H9 (cell line): ENCODE results near the gene C6orf120. TPM values are rescaled to one million over a fixed set of nuclear protein-coding genes. Genes with fewer than 3 reads are reported as not detected.

Experiments
- DNase-seq: peaks from one replicate; pipeline ENCODE4 v3.0.0-alpha.2; 2017
- H2AFZ ChIP-seq: one replicate; pipeline ENCODE4 v1.6.1; 2013; ENCODE audit warnings: mild to moderate bottlenecking, low read length, control low read depth, moderate library complexity
- H2AK5ac ChIP-seq: 2 replicates; pipeline ENCODE4 v1.6.1; 2013; ENCODE audit warnings: low read length, control low read depth, mixed read lengths; ENCODE audit not compliant: insufficient read length
- H2BK120ac ChIP-seq: one replicate; pipeline ENCODE4 v1.6.1; 2013; ENCODE audit warnings: low read depth, mild to moderate bottlenecking, low read length, control low read depth, inconsistent platforms; ENCODE audit not compliant: poor library complexity, severe bottlenecking
- H2BK12ac ChIP-seq: 2 replicates; pipeline ENCODE4 v1.6.1; 2013; ENCODE audit warnings: low read length, control low read depth, mixed read lengths, low read depth; ENCODE audit not compliant: insufficient read length
- H2BK15ac ChIP-seq: 2 replicates; pipeline ENCODE4 v1.6.1; 2013; ENCODE audit warnings: low read depth, low read length, control low read depth
- H2BK20ac ChIP-seq: one replicate; pipeline ENCODE4 v1.6.1; 2013; ENCODE audit warnings: low read depth, mild to moderate bottlenecking, low read length, control low read depth, inconsistent platforms; ENCODE audit not compliant: poor library complexity, severe bottlenecking
- H2BK5ac ChIP-seq: 2 replicates; pipeline ENCODE4 v1.6.1; 2013; ENCODE audit warnings: low read length, control low read depth, mixed read lengths; ENCODE audit not compliant: insufficient read length
- H3K14ac ChIP-seq: 2 replicates; pipeline ENCODE4 v1.6.1; 2013; ENCODE audit warnings: low read length, control low read depth; ENCODE audit not compliant: insufficient read depth
- H3K18ac ChIP-seq: 2 replicates; pipeline ENCODE4 v1.6.1; 2013; ENCODE audit warnings: low read depth, mild to moderate bottlenecking, mixed read lengths, low read length, control low read depth; ENCODE audit not compliant: insufficient read length
- H3K23ac ChIP-seq: 2 replicates; pipeline ENCODE4 v1.6.1; 2013; ENCODE audit warnings: low read length, control low read depth, mixed read lengths, low read depth; ENCODE audit not compliant: insufficient read length
- H3K23me2 ChIP-seq: 2 replicates; pipeline ENCODE4 v1.6.1; 2013; ENCODE audit warnings: low read depth, mild to moderate bottlenecking, mixed read lengths, low read length, control low read depth; ENCODE audit not compliant: insufficient read length, poor library complexity, severe bottlenecking
- H3K27ac ChIP-seq: 2 replicates; pipeline ENCODE4 v1.5.1; 2013; ENCODE audit warnings: low read length, control low read depth, mixed read lengths, low read depth; ENCODE audit not compliant: insufficient read length
- H3K27me3 ChIP-seq: 2 replicates; pipeline ENCODE4 v1.6.1; 2013; ENCODE audit warnings: low read length, control low read depth, inconsistent platforms; ENCODE audit not compliant: insufficient read depth
- H3K4ac ChIP-seq: 2 replicates; pipeline ENCODE4 v1.6.1; 2013; ENCODE audit warnings: low read depth, mild to moderate bottlenecking, control low read depth, inconsistent platforms, low read length, moderate library complexity
- H3K4me1 ChIP-seq: 2 replicates; pipeline ENCODE4 v1.6.1; 2013; ENCODE audit warnings: low read length, control low read depth, inconsistent platforms; ENCODE audit not compliant: insufficient read depth
- H3K4me2 ChIP-seq: 2 replicates; pipeline ENCODE4 v1.6.1; 2013; ENCODE audit warnings: low read length, control low read depth, mixed read lengths; ENCODE audit not compliant: insufficient read length, insufficient read depth
- H3K56ac ChIP-seq: 2 replicates; pipeline ENCODE4 v1.6.1; 2013; ENCODE audit warnings: low read depth, mild to moderate bottlenecking, mixed read lengths, low read length, control low read depth; ENCODE audit not compliant: insufficient read length
- H3K79me1 ChIP-seq: 2 replicates; pipeline ENCODE4 v1.6.1; 2013; ENCODE audit warnings: low read depth, mild to moderate bottlenecking, moderate library complexity, low read length, control low read depth, inconsistent platforms; ENCODE audit not compliant: insufficient read depth, poor library complexity, severe bottlenecking
- H3K79me2 ChIP-seq: 2 replicates; pipeline ENCODE4 v1.6.1; 2013; ENCODE audit warnings: low read length, control low read depth, inconsistent platforms; ENCODE audit not compliant: insufficient read depth
- H3K9ac ChIP-seq: 2 replicates; pipeline ENCODE4 v1.6.1; 2013; ENCODE audit warnings: low read length, control low read depth, mixed read lengths; ENCODE audit not compliant: insufficient read length; ENCODE audit errors: extremely low read depth
- H3K9me3 ChIP-seq: one replicate; pipeline ENCODE4 v1.6.1; 2013; ENCODE audit warnings: low read depth, low read length, inconsistent platforms; ENCODE audit not compliant: control insufficient read depth
- H3T11ph ChIP-seq: one replicate; pipeline ENCODE4 v1.6.1; 2013; ENCODE audit warnings: mild to moderate bottlenecking, low read length, control low read depth, inconsistent platforms
- H4K20me1 ChIP-seq: one replicate; pipeline ENCODE4 v1.6.1; 2013; ENCODE audit not compliant: control insufficient read depth, insufficient read length, insufficient read depth
- H4K5ac ChIP-seq: 2 replicates; pipeline ENCODE4 v1.6.1; 2013; ENCODE audit warnings: low read depth, mild to moderate bottlenecking, mixed read lengths, low read length, control low read depth; ENCODE audit not compliant: insufficient read length
- H4K8ac ChIP-seq: replicated peaks from 2 replicates; pipeline ENCODE4 v1.6.1; 2013; ENCODE audit warnings: low read length, control low read depth, mixed read lengths, low read depth; ENCODE audit not compliant: insufficient read length
- H4K91ac ChIP-seq: 2 replicates; pipeline ENCODE4 v1.6.1; 2013; ENCODE audit warnings: low read depth, mild to moderate bottlenecking, moderate library complexity, mixed read lengths, low read length, control low read depth; ENCODE audit not compliant: insufficient read length
- H3K27ac Mint-ChIP-seq, 3 experiments: 2 replicates in 2 of 3; 3 replicates in 1 of 3; pipeline ENCODE4 v1.8.0; 2020 to 2021; ENCODE audit warnings: mixed read lengths in 3 of 3, mild to moderate bottlenecking in 1 of 3, moderate library complexity in 1 of 3
- H3K27me3 Mint-ChIP-seq: 2 replicates; pipeline ENCODE4 v1.8.0; 2021; ENCODE audit warnings: low read depth, mild to moderate bottlenecking, moderate library complexity, mixed read lengths
- H3K36me3 Mint-ChIP-seq, 3 experiments: 2 replicates in 2 of 3; 3 replicates in 1 of 3; pipeline ENCODE4 v1.8.0; 2020 to 2021; ENCODE audit warnings: low read depth in 3 of 3, mixed read lengths in 3 of 3; ENCODE audit not compliant: insufficient read depth in 1 of 3
- H3K4me1 Mint-ChIP-seq, 2 experiments: 2 replicates each; pipeline ENCODE4 v1.8.0; 2020; ENCODE audit warnings: mixed read lengths in 2 of 2
- H3K4me3 Mint-ChIP-seq, 2 experiments: 2 replicates in 1 of 2; 3 replicates in 1 of 2; pipeline ENCODE4 v1.8.0; 2020 to 2021; ENCODE audit warnings: mild to moderate bottlenecking in 2 of 2, mixed read lengths in 2 of 2, moderate library complexity in 1 of 2
- H3K9me3 Mint-ChIP-seq, 2 experiments: 2 replicates in 1 of 2; 3 replicates in 1 of 2; pipeline ENCODE4 v1.8.0; 2020; ENCODE audit warnings: mild to moderate bottlenecking in 2 of 2, mixed read lengths in 2 of 2, moderate library complexity in 1 of 2
- WGBS: extraction: QIAGEN DNeasy Blood & Tissue Kit; methylation state at CpG from one replicate; pipeline ENCODE4 v1.1.7; 2013; ENCODE audit warnings: missing lambda C conversion rate, low lambda C conversion rate, mixed read lengths; ENCODE audit not compliant: insufficient read length; ENCODE audit errors: extremely low coverage; 5-methylcytosine and 5-hydroxymethylcytosine counted together
- total RNA-seq: library from RNA; stranded (reverse); gene quantifications from 2 replicates; pipeline ENCODE4 v1.2.1, GENCODE V29; 2021
- TF ChIP-seq, protein P1 (sequence below): fragments of 200-600 bp; sonication (generic); conservative IDR thresholded peaks from 3 replicates; pipeline ENCODE4 v1.8.0; 2021; ENCODE audit warnings: antibody characterized with exemption, mild to moderate bottlenecking

The C6orf120 gene
- total RNA-seq, 1 experiment from 2014 or later: 23.2 TPM

DNA sequence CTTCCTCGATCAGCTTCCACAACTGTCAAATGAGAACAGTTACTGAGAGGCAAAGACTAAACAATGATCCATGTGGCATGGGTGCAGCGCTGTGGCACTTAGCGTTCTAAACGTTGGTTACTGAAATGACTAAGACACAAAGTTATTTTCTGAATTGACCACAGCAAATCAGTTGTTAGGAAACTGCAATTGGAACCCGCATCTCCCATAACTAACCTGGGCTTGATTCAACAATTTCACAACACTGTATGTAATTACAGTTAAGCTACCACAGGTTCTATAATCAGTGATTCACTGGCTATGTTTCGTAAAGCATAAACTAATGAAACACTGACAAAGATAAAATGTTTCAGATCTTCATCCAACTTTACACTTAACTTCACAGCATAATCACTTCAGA lies 12.6 kb upstream of the C6orf120 start:
- H3K4ac ChIP-seq: no peak overlapping the region
- no peak overlapping the region for H2BK15ac ChIP-seq
- no peak overlapping the region for H3K27ac ChIP-seq
- no peak overlapping the region for H2BK120ac ChIP-seq
- no peak overlapping the region for H2AK5ac ChIP-seq
- Mint-ChIP-seq H3K4me3 (no peak overlapping the region), H3K36me3 (peaks cover 59 to 65% (median 62%) of the 10 kb centered on the region in 3 experiments), H3K27ac (0 out of 7 replicates have a peak overlapping the region, but pooled peaks of 1 of the 3 experiments have one; percentile 10), H3K27me3 (no peaks in the 10 kb centered on the region), H3K9me3 (peaks cover 13 to 14% of the 10 kb centered on the region in 2 experiments), H3K4me1 (peaks cover 10 to 24% of the 10 kb centered on the region in 2 experiments)
- H3K9me3 ChIP-seq: no peaks in the 10 kb centered on the region
- no peak overlapping the region for H3K14ac ChIP-seq
- no peak overlapping the region for H4K5ac ChIP-seq
- no peak overlapping the region for H2BK5ac ChIP-seq
- H3K79me2 ChIP-seq: peaks cover 11% of the 10 kb centered on the region; the same call in 1 of the 2 replicates
- H2BK12ac ChIP-seq: no peak overlapping the region
- no peak overlapping the region for H3K18ac ChIP-seq
- H3K23me2 ChIP-seq: no peaks in the 10 kb centered on the region
- H3K9ac ChIP-seq: no peak overlapping the region
- H2AFZ ChIP-seq: no peak overlapping the region
- DNase-seq: no peak
- H3T11ph ChIP-seq: no peak overlapping the region
- H4K8ac ChIP-seq: no peak overlapping the region
- no peaks in the 10 kb centered on the region for H4K20me1 ChIP-seq
- no peaks in the 10 kb centered on the region for H3K4me1 ChIP-seq
- WGBS: no CpG with 5 or more reads among the region's 6 CpGs
- H3K27me3 ChIP-seq: no peaks in the 10 kb centered on the region
- no peak overlapping the region for H2BK20ac ChIP-seq
- H3K79me1 ChIP-seq: peaks cover 8% of the 10 kb centered on the region
- no peak overlapping the region for H3K56ac ChIP-seq
- TF ChIP-seq, protein P1, sequence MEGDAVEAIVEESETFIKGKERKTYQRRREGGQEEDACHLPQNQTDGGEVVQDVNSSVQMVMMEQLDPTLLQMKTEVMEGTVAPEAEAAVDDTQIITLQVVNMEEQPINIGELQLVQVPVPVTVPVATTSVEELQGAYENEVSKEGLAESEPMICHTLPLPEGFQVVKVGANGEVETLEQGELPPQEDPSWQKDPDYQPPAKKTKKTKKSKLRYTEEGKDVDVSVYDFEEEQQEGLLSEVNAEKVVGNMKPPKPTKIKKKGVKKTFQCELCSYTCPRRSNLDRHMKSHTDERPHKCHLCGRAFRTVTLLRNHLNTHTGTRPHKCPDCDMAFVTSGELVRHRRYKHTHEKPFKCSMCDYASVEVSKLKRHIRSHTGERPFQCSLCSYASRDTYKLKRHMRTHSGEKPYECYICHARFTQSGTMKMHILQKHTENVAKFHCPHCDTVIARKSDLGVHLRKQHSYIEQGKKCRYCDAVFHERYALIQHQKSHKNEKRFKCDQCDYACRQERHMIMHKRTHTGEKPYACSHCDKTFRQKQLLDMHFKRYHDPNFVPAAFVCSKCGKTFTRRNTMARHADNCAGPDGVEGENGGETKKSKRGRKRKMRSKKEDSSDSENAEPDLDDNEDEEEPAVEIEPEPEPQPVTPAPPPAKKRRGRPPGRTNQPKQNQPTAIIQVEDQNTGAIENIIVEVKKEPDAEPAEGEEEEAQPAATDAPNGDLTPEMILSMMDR: no peak
- no peak overlapping the region for H4K91ac ChIP-seq
- no peak overlapping the region for H3K4me2 ChIP-seq
- no peak overlapping the region for H3K23ac ChIP-seq
